ENCODE results near the gene WDR33. TPM values are rescaled to one million over a fixed set of nuclear protein-coding genes. Genes with fewer than 3 reads are reported as not detected.

Gene WDR33
- total and polyA plus RNA-seq, 2 donors (not counting 3 experiments of a cell fraction or from before 2014, with no cell fraction given), result 16.4 to 52.5 TPM

DNA sequence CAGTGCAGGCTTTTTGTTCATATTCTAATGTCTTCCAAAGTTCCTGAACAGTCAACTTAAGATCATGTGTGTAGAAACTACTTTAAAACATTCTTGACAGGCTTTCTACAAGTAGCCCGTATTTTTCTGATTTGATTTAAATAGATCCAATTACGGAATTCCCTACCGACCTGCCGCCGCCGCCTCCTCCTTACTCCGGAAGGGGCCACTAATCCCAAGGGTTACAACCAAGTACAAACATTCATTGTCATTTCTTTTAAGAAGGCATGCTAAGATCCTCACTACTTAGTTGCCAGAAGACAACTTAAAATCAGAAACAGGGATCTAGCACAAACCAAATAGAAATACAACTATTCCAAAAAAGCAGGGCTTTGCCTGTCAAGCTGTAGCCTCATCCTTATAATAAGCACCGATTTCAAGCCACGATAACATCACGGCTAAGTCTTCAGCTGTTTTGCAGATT, 784 bp downstream of the WDR33 start:
- Histone ChIP-seq H3K4me2 (ENCODE audit: insufficient read depth, low read length) (peak overlapping the region; percentile 95), H3K27me3 (ENCODE audit: control insufficient read depth in 2 of 2, insufficient read depth in 2 of 2, low read length in 2 of 2) (no peaks in the 10 kb centered on the region), H2AFZ (ENCODE audit: low read depth, low read length) (peak overlapping the region; percentile 84), H3K9me3 (replicated peaks; ENCODE audit: control insufficient read depth, insufficient read depth, low read length) (no peaks in the 10 kb centered on the region), H3K9me1 (replicated peaks; ENCODE audit: control insufficient read depth, extremely low read depth, insufficient read depth, low read length) (no peaks in the 10 kb centered on the region), H4K20me1 (replicated peaks; ENCODE audit: control insufficient read depth, extremely low read depth, insufficient read depth, low read length) (peaks cover 10% of the 10 kb centered on the region), H3K4me3 (replicated peaks in 1 of 3; ENCODE audit: insufficient read depth in 1 of 3, low read depth in 1 of 3, low read length in 3 of 3) (peak overlapping the region; percentile 50 to 100 (median 97)), H3K27ac (ENCODE audit: insufficient read depth, low read depth, low read length) (peak overlapping the region; percentile 83), H3K9ac (replicated peaks; ENCODE audit: extremely low read depth, insufficient read depth, low read length) (peak overlapping the region; percentile 96), H3K79me2 (ENCODE audit: control insufficient read depth, insufficient read depth, low read length) (peaks cover 57% of the 10 kb centered on the region), H3K36me3 (ENCODE audit: control insufficient read depth in 2 of 2, extremely low read depth in 1 of 2, insufficient read depth in 2 of 2, low read length in 2 of 2) (no peaks in the 10 kb centered on the region), H3K4me1 (ENCODE audit: control insufficient read depth, extremely low read depth, insufficient read depth, low read length) (peaks cover 10% of the 10 kb centered on the region)
- no peak for DNase-seq (ENCODE audit: low read depth, low spot score)
- POLR2A ChIA-PET, result no interaction called here
- FAIRE-seq, result peak; percentile 69
- intact Hi-C loops (cut with micrococcal nuclease) (loop anchor here (2.0 to 5.0 kb wide), 4 partner anchors 47 to 283 kb away; partner anchors contain the start of genes IWS1 and POLR2D), dilution Hi-C loops (cut with MboI; ENCODE audit: extremely low pct_ligation_motif_present, low sequenced_read_pairs) (no loop called here)
- BruUV-seq (replicated peaks), result no TSS peak
- TF ChIP-seq JUN (IDR thresholded peaks at IDR 0.05; ENCODE audit: borderline replicate concordance, insufficient read depth, insufficient read length, low read depth), result no peak
- TF ChIP-seq, protein P1, sequence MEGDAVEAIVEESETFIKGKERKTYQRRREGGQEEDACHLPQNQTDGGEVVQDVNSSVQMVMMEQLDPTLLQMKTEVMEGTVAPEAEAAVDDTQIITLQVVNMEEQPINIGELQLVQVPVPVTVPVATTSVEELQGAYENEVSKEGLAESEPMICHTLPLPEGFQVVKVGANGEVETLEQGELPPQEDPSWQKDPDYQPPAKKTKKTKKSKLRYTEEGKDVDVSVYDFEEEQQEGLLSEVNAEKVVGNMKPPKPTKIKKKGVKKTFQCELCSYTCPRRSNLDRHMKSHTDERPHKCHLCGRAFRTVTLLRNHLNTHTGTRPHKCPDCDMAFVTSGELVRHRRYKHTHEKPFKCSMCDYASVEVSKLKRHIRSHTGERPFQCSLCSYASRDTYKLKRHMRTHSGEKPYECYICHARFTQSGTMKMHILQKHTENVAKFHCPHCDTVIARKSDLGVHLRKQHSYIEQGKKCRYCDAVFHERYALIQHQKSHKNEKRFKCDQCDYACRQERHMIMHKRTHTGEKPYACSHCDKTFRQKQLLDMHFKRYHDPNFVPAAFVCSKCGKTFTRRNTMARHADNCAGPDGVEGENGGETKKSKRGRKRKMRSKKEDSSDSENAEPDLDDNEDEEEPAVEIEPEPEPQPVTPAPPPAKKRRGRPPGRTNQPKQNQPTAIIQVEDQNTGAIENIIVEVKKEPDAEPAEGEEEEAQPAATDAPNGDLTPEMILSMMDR (IDR thresholded peaks at IDR 0.05; ENCODE audit: extremely low read depth in 1 of 2, insufficient read depth in 1 of 2, low read depth in 1 of 2, low read length in 2 of 2), result no peak
- TF ChIP-seq POLR2AphosphoS5 (IDR thresholded peaks at IDR 0.05; ENCODE audit: insufficient read depth, low read depth, low read length), result no peak
- TF ChIP-seq EZH2 (IDR thresholded peaks at IDR 0.05; ENCODE audit: borderline replicate concordance, low read depth, low read length, severe bottlenecking), result no peak
- no peak for TF ChIP-seq GATA2 (IDR thresholded peaks at IDR 0.05; ENCODE audit: insufficient read depth, insufficient read length, low read depth, low read length)
- no peak for TF ChIP-seq POLR2A (IDR thresholded peaks at IDR 0.05; ENCODE audit: low read depth, low read length)
- TF ChIP-seq, protein P2, sequence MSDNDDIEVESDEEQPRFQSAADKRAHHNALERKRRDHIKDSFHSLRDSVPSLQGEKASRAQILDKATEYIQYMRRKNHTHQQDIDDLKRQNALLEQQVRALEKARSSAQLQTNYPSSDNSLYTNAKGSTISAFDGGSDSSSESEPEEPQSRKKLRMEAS (IDR thresholded peaks at IDR 0.05; ENCODE audit: insufficient read depth, insufficient read length), result no peak
- no peak for TF ChIP-seq FOS (IDR thresholded peaks at IDR 0.05; ENCODE audit: borderline replicate concordance, insufficient read depth, low read length)
- TF ChIP-seq MYC (IDR thresholded peaks at IDR 0.05; ENCODE audit: low read depth, low read length), result no peak
- CTCF ChIA-PET, result interaction anchor here (1.5 to 2.7 kb wide), 2 partner anchors 9 to 219 kb away, joined by 3 to 8 read pairs; no protein-coding TSS in a partner anchor

Data from endothelial cell of umbilical vein (primary cell).